Iris pigment epithelial cell (primary cell): ENCODE measurements around the gene WDR72.
A peak's percentile ranks its signal among the peaks of the same experiment; 100 is the strongest.
"Not testable (repeated sequence)": the region's sequence is repeated elsewhere in the genome, so short reads cannot be mapped to it uniquely, and the experiment has no call there.

Experiments
- DNase-seq: peaks from one replicate; pipeline ENCODE4 v3.0.0-alpha.2; 2011; ENCODE audit warnings: low read depth

Gene WDR72

GRCh38 chr15:53695365-53695764 is 64.1 kb downstream of the WDR72 start:
- DNase-seq: no peak

DNA sequence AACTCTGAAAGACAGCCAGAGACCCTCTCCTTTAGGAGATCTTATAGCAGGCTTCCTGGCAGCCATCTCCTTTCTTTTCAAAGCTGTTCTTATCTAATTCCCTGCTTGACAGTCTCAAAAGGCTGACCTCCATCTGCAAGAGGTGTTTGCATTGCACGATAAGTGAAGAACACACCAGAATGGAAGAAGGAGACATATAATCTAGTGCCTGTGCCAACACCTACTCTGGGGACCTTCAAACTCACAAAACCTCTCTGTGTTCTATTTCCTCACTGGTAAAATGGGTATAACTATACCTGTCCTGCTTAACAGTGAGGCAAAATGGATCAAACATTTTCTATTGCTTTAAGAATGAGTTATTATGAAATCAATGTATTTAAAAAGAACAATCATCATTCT is 65.0 kb downstream of the WDR72 start:
- DNase-seq: no peak

DNA sequence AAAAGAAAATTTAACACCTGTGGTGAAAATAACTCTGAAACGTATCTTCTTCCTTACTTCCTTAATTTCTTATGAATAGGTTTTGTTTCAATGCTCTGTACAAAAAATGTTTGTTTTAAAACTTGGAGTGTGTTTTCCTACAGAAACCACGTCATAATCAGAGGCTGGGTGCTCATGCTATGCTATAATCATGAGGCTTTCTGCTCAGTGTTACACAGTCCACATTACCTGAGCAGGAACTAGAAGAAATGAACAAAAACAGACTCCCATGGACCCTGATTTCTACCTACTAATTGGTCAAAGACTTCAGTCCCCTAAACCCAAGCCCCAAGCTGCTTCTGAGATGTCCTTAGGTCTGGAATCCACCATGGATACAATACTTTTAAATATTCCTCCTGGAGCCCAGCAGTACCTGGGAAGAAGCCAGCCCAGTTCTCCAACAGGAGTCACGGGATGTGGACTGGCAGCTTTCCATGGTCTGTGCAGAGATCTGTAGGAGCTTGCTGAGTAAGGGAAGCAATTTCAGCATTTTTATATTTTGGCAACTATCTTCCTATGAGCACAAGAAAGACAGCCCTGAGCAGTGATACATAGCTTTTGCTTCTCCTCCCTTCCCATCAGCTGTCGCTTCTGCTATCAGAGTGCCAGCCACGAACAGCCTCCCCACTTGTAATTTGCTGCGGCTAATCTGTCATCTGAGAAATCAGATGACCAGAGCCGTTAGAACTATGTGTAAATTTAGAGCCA is 65.6 kb downstream of the WDR72 start:
- no peak for DNase-seq

DNA sequence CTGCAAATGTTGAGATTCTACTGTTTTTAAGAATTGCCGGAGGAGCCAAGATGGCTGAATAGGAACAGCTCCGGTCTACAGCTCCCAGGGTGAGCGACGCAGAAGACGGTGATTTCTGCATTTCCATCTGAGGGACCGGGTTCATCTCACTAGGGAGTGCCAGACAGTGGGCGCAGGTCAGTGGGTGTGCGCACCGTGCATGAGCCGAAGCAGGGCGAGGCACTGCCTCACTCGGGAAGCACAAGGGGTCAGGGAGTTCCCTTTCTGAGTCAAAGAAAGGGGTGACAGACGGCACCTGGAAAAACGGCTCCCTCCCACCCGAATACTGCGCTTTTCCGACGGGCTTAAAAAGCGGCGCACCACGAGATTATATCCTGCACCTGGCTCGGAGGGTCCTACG is 75.3 kb downstream of the WDR72 start:
- DNase-seq: not testable (repeated sequence)

DNA sequence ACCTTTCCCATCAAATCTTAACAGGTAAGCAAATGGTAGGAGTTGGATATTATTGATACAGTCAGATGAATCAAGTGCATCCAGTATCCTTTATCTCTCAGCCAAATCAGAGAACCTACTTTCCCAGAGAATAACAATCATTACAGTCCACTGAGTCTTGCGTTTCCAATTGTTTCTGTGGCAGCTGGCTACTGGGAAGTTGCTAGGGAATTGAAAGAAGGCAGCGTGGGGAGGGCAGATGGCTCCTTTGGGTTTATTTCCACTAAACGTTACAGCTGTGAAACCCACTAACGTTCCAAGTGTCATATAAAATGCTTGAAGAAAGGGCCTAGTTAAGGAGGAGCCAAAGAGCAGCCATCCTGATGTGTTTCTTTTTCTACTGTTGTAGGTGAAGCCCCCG is 78.4 kb downstream of the WDR72 start:
- no peak for DNase-seq

- no peak for DNase-seq
These were observed 83.6 kb downstream of the WDR72 start for GRCh38 chr15:53675832-53676231.

DNA sequence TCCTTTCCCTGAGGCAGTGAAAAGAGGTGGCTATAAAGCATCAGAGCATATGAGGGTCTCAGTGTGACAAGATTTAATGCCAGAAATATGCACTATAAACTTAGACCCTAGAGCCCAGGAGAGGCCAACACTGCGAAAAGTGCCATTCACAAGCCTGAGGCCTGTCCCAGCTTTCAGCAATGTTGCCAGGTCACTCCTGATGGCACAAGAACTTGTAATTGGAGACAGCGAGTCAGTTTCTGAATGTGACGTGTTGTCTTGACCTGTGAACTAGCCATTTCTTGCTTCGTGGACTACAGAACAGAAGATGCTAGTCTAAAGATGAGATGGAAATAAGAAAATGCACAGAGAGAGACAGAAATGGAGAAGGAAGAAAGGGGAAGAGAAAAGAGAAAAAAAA is 87.9 kb downstream of the WDR72 start:
- no peak for DNase-seq

- DNase-seq: no peak
These were observed 88.8 kb downstream of the WDR72 start for GRCh38 chr15:53670701-53671100.

- no peak for DNase-seq
These were observed 93.5 kb downstream of the WDR72 start for GRCh38 chr15:53665930-53666329.

DNA sequence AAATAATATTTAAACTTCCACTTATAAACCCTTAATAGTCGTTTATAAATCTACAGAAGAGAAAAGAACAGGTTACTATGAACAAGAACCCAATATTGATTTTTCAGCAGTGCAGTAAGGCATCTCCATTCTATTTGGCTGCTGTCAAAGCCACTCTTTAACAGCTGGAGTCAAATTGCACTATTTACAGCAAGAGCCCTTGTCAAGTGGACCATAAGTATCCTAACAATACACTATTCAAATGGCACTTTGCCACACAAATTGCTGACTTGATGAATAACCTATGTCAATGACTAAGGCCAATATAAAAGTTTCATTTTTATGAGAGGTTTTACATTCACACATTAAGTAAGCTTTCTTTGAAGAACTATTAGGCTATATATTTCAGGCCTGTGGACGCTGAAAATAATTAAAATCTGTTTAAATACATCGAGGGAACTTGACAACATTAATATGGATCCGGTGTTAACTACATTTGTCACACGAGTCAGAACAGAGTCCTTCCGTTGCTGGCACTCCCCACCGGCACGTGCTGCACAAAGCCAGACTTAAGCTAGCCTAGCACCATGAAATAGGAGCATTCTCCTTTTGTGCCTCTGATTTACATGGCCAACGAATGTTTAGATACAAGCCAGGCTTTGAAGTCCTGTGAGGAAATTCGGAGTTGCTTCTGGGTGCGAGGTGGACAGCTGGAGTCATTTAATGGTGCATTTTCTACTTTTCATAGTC is 100.5 kb downstream of the WDR72 start:
- DNase-seq: no peak

- no peak for DNase-seq
These were observed 101.2 kb downstream of the WDR72 start for GRCh38 chr15:53658255-53658654.

- DNase-seq: no peak
These were observed 110.5 kb downstream of the WDR72 start for GRCh38 chr15:53648934-53649333.

GRCh38 chr15:53644660-53645059 is 114.8 kb downstream of the WDR72 start:
- no peak for DNase-seq

DNA sequence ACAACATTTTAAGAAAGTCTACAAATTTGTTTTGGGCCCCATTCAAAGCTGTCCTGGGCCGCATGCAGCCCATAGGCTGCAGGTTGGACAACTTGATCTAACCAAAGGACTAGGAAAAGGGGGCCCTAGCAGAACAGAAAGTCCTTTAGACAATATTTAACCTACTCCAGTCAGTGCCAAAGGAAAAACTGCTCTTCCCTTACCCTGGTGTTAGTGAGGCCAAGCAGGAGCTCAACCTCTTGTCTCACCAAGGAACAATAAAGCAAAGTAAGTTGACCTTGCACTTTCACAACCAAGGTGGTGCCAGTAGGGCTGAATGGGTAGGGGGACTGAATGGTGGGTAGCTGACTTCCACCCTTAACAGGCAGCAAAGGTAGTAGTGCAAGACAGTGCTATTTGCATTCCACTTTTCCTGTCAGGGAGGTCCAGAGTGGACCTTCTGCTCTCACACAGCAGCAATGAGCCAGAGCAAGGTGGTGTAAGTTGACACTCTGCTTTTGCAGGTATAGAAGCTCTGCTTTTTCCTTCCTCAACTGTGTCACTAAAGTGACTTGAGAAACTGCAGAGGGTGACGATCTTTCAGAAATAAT is 124.9 kb downstream of the WDR72 start:
- no peak for DNase-seq

DNA sequence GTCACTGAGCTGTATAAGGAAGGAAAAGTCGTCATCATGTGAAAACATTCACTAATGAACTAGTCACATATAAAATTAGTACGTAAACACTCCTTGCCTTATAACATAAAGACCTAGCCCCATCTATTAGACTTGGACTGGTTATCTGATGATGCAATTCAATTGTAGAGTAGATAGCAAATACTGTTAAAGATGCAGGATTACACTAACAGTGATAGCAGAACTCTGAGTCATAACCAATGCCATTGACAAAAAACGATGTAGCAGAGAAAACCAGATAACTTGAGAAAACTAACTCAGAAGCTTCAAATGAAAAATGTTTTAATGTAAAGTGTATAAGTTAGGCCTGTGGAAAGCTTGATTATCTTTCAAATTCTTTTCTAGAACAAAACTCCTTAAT is 132.2 kb downstream of the WDR72 start:
- DNase-seq: no peak

- DNase-seq: no peak
These were observed 133.3 kb downstream of the WDR72 start for GRCh38 chr15:53625962-53626845.

GRCh38 chr15:53625260-53625659 is 134.2 kb downstream of the WDR72 start:
- DNase-seq: no peak

DNA sequence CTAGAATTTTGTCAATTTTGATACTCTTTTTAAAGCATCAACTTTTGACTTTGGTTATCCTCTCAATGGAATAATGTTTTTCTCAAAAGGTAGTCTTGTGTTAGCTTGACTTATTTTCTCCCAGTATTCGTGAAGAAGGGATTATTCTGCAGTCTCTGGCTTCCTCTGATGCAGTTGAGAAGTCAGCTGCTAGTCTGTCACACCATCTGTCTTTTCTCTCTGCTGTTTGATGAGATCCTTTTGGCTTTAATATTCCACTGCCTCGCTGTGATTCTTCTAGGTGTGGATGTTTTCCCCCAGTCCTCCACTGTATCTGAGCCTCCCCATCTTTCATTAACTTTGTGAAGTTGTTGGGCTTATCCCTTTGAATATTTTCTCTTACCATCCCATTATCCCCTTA is 141.0 kb downstream of the WDR72 start:
- DNase-seq: no peak

DNA sequence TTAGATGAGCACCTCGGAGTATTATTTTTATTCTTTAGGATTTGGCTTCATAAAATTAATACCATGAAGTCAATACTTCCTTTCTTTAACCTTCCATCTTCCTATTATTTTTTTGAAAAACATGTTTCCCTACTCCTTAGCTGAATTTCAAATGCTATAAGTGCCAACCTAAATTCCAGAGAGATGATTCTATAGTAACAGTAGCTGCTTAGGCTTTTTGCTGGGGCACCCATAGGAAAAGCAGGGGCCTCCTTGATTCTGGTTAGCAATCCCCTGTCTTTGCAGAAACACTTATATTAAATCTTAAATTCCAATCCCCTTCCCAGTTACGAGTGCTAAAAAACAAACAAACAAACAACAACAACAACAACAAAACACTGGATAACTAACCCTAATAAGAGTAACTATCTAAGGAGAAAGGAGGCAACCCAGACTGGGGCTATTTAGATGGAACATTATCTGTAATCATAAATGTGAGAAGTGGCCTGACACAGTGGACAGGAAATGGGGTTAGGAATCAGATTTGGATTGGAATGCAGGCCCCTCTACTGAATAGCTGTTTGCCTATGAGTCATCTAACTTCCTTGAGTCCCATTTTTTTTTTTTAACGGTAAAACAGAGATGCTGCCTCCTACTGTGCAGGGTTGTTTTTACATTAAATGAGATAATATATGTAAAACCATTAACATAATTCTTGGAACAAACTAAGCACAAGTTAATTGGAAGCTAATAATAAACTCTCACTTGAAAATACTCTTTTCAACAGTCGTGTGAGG is 148.1 kb downstream of the WDR72 start:
- DNase-seq: peak; percentile 10

GRCh38 chr15:53591041-53591440 is 168.4 kb downstream of the WDR72 start:
- DNase-seq: no peak

DNA sequence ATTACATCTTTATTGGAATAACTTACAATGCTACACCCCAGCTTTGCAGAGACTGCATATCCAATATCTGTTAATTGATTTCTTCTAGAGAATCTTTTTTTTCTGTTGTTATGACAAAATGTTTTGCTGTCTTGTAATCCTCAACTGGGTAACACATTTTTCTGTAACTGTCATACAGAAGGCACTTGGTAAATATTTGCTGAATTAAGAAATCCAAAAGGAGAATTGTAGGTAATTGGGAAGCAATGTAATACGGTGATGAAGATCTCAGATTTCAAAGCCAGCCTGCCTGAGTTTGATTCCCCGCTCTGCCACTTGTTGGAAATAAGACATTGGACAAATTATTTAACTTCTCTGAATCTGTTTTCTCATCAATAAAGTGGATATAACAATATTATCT is 169.1 kb downstream of the WDR72 start:
- no peak for DNase-seq
